Progenitor cell of endocrine pancreas (in vitro differentiated cells): Measurements from ENCODE around the gene PACS1. TPM values are rescaled to one million over a fixed set of nuclear protein-coding genes. Genes with fewer than 3 reads are reported as not detected.
"Not testable (repeated sequence)": the region's sequence is repeated elsewhere in the genome, so short reads cannot be mapped to it uniquely, and the experiment has no call there.

Experiments used
- DNase-seq: peaks from one replicate; pipeline ENCODE4 v3.0.0; 2021; ENCODE audit warnings: low spot score; ENCODE audit not compliant: unreplicated experiment
- H3K27ac Mint-ChIP-seq: 2 replicates; pipeline ENCODE4 v1.8.0; 2021; ENCODE audit warnings: mild to moderate bottlenecking, moderate library complexity, mixed read lengths
- H3K27me3 Mint-ChIP-seq: 2 replicates; pipeline ENCODE4 v1.8.0; 2021; ENCODE audit warnings: mixed read lengths
- H3K36me3 Mint-ChIP-seq: 2 replicates; pipeline ENCODE4 v1.8.0; 2022; ENCODE audit warnings: mixed read lengths; ENCODE audit not compliant: insufficient read depth
- H3K4me1 Mint-ChIP-seq: 2 replicates; pipeline ENCODE4 v1.8.0; 2021; ENCODE audit warnings: low read depth, mixed read lengths
- H3K4me3 Mint-ChIP-seq: 2 replicates; pipeline ENCODE4 v1.8.0; 2021; ENCODE audit warnings: low read depth, mild to moderate bottlenecking, moderate library complexity, mixed read lengths
- H3K9me3 Mint-ChIP-seq: 2 replicates; pipeline ENCODE4 v1.8.0; 2021; ENCODE audit warnings: low read depth, mixed read lengths
- total RNA-seq: library from RNA; stranded (reverse); gene quantifications from 2 replicates; pipeline ENCODE4 v1.2.1, GENCODE V29; 2021
- TF ChIP-seq, protein P1 (sequence below): fragments of 200-600 bp; sonication (generic); IDR thresholded peaks from one replicate; pipeline ENCODE4 v1.5.0; 2021; ENCODE audit warnings: antibody characterized with exemption, mild to moderate bottlenecking; ENCODE audit not compliant: unreplicated experiment

PACS1 gene
- total RNA-seq, 1 donor from 2014 or later: 72.3 TPM

DNA sequence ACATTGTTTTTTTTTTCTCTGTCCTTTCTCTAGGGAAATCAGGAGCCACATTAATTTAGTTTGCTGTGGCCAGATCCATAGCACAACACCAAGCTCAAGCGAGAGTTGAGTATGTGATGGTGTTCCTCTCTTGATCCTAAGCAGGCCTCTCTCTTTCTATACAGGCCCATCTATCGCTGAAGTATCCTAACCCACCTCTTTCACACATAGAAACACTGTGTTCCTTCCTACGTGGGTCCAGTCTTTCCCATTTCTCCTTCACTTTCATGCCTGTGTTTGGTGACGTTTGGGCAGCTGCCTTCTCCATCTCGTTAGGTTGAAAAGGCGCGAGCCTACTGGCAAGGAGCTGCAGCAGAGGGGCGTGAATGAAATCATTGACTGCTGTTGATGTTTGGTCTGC, 2.4 kb downstream of the PACS1 start:
- Mint-ChIP-seq H3K27me3 (no peaks in the 10 kb centered on the region), H3K9me3 (no peaks in the 10 kb centered on the region), H3K4me1 (peaks cover 20% of the 10 kb centered on the region), H3K27ac (peak overlapping the region; percentile 53), H3K36me3 (peaks cover 12% of the 10 kb centered on the region), H3K4me3 (peak overlapping the region; percentile 90)
- no peak for DNase-seq
- TF ChIP-seq, protein P1, sequence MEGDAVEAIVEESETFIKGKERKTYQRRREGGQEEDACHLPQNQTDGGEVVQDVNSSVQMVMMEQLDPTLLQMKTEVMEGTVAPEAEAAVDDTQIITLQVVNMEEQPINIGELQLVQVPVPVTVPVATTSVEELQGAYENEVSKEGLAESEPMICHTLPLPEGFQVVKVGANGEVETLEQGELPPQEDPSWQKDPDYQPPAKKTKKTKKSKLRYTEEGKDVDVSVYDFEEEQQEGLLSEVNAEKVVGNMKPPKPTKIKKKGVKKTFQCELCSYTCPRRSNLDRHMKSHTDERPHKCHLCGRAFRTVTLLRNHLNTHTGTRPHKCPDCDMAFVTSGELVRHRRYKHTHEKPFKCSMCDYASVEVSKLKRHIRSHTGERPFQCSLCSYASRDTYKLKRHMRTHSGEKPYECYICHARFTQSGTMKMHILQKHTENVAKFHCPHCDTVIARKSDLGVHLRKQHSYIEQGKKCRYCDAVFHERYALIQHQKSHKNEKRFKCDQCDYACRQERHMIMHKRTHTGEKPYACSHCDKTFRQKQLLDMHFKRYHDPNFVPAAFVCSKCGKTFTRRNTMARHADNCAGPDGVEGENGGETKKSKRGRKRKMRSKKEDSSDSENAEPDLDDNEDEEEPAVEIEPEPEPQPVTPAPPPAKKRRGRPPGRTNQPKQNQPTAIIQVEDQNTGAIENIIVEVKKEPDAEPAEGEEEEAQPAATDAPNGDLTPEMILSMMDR: no peak

DNA sequence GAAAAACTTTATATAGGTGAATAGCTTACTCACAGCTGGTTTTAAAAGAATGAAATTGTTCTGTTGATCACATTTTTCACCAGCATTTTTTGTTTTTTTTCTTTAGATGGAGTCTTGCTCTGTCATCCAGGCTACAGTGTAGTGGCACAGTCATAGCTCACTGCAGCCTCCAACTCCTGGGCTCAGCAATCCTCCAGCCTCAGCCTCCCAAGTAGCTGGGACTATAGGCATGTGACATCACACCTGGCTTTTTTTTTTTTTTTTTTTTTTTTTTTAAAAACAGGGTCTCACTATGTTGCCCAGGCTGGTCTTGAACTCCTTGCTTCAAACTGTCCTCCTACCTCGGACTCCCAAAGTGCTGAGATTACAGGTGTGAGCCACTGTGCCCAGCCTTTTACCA, 3.6 kb downstream of the PACS1 start:
- Mint-ChIP-seq H3K4me1 (peaks cover 17% of the 10 kb centered on the region), H3K4me3 (no peak overlapping the region), H3K36me3 (peaks cover 10% of the 10 kb centered on the region), H3K27ac (no peak overlapping the region), H3K9me3 (no peaks in the 10 kb centered on the region), H3K27me3 (no peaks in the 10 kb centered on the region)
- DNase-seq: no peak
- TF ChIP-seq, protein P1: no peak

DNA sequence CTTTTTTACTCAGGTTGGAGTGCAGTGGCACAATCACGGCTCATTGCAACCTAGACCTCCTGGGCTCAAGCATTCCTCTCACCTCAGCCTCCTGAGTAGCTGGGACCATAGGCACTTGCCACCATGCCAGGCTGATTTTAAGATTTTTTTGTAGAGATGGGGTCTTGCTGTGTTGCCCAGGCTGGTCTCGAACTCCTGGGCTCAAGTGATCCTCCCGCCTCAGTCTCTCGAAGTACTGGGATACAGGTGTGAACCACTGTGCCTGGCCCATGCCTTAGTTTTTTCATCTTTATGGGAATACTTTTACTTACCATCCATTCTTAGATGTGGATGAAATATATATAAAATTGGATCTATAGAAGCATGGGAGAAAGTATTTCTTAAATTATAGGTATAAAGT, 5.2 kb downstream of the PACS1 start:
- H3K27ac Mint-ChIP-seq: no peak overlapping the region
- TF ChIP-seq, protein P1: no peak
- DNase-seq: no peak
- H3K36me3 Mint-ChIP-seq: peaks cover 10% of the 10 kb centered on the region
- H3K9me3 Mint-ChIP-seq: no peaks in the 10 kb centered on the region
- no peak overlapping the region for H3K4me3 Mint-ChIP-seq
- H3K4me1 Mint-ChIP-seq: peaks cover 23% of the 10 kb centered on the region
- H3K27me3 Mint-ChIP-seq: no peaks in the 10 kb centered on the region

DNA sequence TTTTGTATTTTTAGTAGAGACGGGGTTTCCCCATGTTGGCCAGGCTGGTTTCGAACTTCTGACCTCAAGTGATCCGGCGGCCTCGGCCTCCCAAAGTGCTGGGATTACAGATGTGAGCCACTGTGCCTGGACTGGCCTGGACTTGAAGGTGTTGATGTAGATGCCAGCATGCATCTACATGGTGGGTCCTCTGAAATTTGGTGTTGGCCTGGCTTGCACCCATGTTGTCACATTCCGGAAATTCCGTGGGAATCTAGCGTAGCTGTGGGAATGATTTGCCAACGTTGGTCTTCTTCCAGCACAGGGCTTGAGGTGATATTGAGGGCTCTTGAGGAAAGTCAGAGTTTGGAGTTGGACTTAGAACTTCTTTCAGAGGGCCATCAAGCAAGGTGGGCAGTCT, 6.5 kb downstream of the PACS1 start:
- Mint-ChIP-seq H3K27ac (no peak overlapping the region), H3K4me3 (no peak overlapping the region), H3K27me3 (no peaks in the 10 kb centered on the region), H3K9me3 (no peaks in the 10 kb centered on the region), H3K4me1 (peaks cover 18% of the 10 kb centered on the region), H3K36me3 (peaks cover 10% of the 10 kb centered on the region)
- TF ChIP-seq, protein P1: no peak
- no peak for DNase-seq

DNA sequence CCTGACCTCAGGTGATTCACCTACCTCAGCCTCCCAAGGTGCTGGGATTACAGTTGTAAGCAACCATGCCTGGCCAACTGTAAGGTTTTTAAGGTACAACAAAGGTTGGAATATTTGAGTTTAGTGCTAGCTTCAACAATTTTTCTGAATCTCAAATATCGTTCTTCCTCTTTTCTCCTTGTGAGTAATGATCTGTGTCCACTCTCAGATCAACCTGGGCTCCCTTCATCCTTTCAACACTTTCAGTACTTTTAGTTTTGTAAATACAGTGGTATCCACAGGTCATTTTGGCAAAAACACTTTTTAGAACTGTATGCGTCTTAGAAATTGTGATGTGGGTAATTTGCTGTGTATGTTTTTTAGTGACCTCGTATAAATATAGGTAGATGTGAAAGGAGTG, 7.9 kb downstream of the PACS1 start:
- peaks cover 12% of the 10 kb centered on the region for H3K4me1 Mint-ChIP-seq
- no peak overlapping the region for H3K27ac Mint-ChIP-seq
- no peak overlapping the region for H3K4me3 Mint-ChIP-seq
- TF ChIP-seq, protein P1: no peak
- no peaks in the 10 kb centered on the region for H3K27me3 Mint-ChIP-seq
- DNase-seq: no peak
- peaks cover 10% of the 10 kb centered on the region for H3K36me3 Mint-ChIP-seq
- no peaks in the 10 kb centered on the region for H3K9me3 Mint-ChIP-seq

DNA sequence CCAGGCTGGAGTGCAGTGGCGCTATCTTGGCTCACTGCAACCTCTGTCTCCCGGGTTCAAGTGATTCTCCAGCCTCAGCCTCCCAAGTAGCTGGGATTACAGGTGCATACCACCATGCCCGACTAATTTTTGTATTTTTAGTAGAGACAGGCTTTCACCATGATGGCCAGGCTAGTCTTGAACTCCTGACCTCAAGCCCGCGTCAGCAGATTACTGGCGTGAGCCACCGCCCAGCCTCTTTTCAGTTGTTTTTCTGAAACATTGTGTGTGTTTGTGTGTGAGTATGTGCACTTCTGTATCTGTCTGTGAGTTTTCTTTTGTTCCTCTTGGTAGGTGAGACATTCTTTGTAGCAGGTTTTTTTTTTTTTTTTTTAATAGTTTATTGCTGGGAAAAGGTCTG, 8.9 kb downstream of the PACS1 start:
- H3K4me3 Mint-ChIP-seq, H3K9me3 Mint-ChIP-seq, H3K27ac Mint-ChIP-seq, H3K36me3 Mint-ChIP-seq, DNase-seq, H3K27me3 Mint-ChIP-seq: not testable (repeated sequence)
- H3K4me1 Mint-ChIP-seq: peaks cover 23% of the 10 kb centered on the region
